Ovary (tissue), 3 donors: ENCODE data around the gene KRTAP20-1.

ENCODE experiments used
- CTCF ChIP-seq, 3 donors: fragments of 450-650 bp in 2 of 3; fragments of 200-600 bp in 1 of 3; IDR thresholded peaks; one replicate each; pipeline versions ENCODE4 v1.5.1 to v1.8.0; 2016 to 2022; ENCODE audit warnings: antibody characterized with exemption in 3 of 3, mild to moderate bottlenecking in 1 of 3
- EP300 ChIP-seq: sonication (generic); formaldehyde crosslinking; IDR thresholded peaks from one replicate; pipeline ENCODE4 v1.6.1; 2017; ENCODE audit warnings: antibody characterized with exemption
- POLR2A ChIP-seq: fragments of 450-650 bp; IDR thresholded peaks from one replicate; pipeline ENCODE4 v1.6.1; 2017; ENCODE audit warnings: antibody characterized with exemption, mild to moderate bottlenecking, moderate library complexity
- donor health status: DM: no; HTN: no; CAD: no.

- TF ChIP-seq CTCF (IDR thresholded peaks at IDR 0.05) (no peak), POLR2A (no peak), EP300 (no peak)
Observed at GRCh38 chr21:30620522-30620921, 4.3 kb downstream of the KRTAP20-1 start, which contains the start of gene KRTAP20-4.
